GM10266 (cell line): ENCODE data around the gene EPM2AIP1.

Source experiments
- DNase-seq: peaks from one replicate; pipeline ENCODE4 v3.0.0; 2012; ENCODE audit errors: extremely low spot score
- TF ChIP-seq, protein P1 (sequence below): IDR thresholded peaks from 2 replicates; pipeline ENCODE4 v1.5.1; 2012; ENCODE audit warnings: mild to moderate bottlenecking, low read depth; ENCODE audit not compliant: control insufficient read depth, insufficient read depth; ENCODE audit errors: missing control alignments

Gene EPM2AIP1

DNA sequence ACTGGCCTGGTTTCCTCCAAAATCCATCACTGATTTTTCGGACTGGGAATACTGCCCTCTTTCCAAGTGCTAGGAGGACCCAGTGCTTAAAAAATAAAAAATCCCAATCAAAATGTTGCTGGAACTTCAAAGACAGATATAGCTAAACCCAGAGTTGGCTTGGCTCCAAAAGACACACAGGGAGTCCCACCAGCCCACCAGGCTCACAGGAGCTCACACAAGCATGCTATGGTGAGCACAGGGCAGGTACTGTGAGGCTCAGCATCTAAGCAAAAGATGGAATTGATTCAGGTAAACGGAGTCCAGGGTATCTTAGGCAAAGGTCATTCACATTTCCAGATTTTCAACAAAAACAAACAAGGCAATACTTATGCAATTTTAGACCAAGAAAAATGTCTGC is 51.8 kb downstream of the EPM2AIP1 start:
- TF ChIP-seq, protein P1, sequence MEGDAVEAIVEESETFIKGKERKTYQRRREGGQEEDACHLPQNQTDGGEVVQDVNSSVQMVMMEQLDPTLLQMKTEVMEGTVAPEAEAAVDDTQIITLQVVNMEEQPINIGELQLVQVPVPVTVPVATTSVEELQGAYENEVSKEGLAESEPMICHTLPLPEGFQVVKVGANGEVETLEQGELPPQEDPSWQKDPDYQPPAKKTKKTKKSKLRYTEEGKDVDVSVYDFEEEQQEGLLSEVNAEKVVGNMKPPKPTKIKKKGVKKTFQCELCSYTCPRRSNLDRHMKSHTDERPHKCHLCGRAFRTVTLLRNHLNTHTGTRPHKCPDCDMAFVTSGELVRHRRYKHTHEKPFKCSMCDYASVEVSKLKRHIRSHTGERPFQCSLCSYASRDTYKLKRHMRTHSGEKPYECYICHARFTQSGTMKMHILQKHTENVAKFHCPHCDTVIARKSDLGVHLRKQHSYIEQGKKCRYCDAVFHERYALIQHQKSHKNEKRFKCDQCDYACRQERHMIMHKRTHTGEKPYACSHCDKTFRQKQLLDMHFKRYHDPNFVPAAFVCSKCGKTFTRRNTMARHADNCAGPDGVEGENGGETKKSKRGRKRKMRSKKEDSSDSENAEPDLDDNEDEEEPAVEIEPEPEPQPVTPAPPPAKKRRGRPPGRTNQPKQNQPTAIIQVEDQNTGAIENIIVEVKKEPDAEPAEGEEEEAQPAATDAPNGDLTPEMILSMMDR, result no peak
- no peak for DNase-seq

DNA sequence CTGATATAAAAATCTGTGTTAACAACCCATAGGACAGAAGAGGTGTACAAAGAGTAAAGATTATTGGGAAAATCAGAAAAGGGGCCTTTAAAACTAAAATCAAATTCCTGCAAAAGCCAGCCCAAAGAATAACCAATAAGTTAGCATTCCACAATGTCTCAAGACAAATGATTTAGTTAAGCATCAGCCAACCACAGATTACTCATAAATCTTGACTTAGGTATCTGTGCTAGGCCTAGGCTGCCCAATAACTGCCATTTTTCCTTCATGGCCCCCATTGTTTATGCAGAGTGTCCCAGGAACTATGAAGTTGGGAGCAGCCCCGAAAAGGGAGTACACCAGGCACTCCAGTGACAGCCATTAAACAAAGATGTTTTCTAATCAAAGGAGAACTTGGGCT is 55.4 kb downstream of the EPM2AIP1 start:
- TF ChIP-seq, protein P1, result no peak
- DNase-seq, result no peak
